Measurements from ENCODE around the gene TPGS2. TPM values are rescaled to one million over a fixed set of nuclear protein-coding genes. Genes with fewer than 3 reads are reported as not detected.
"Not testable (repeated sequence)": the region's sequence is repeated elsewhere in the genome, so short reads cannot be mapped to it uniquely, and the experiment has no call there.

Gene TPGS2
- total and polyA plus RNA-seq, 2 of the 13 experiments (the other 11 are each of a cell fraction or from before 2014, with no cell fraction given): 73.3 to 137 TPM

GRCh38 chr18:36769172-36769571, 59.6 kb downstream of the TPGS2 start:
- 0 out of 5 replicates have a peak, but pooled peaks cover 0 to 14% of the 10 kb centered on the region in 2 experiments for H3K27me3 ChIP-seq (ENCODE audit: control insufficient read depth in 1 of 2, insufficient read depth in 2 of 2, low read length in 2 of 2)
- TF ChIP-seq CBX5 (CRISPR knock-in tag; IDR thresholded peaks at IDR 0.05; ENCODE audit: borderline replicate concordance) (no peak), RBFOX2 (IDR thresholded peaks at IDR 0.05; ENCODE audit: low read depth, low read length) (no peak), NAIF1 (CRISPR knock-in tag; IDR thresholded peaks at IDR 0.05; ENCODE audit: borderline replicate concordance) (no peak)
- POLR2A ChIA-PET: no interaction called here
- H3K4me1 ChIP-seq (ENCODE audit: insufficient read depth, low read length): no peaks in the 10 kb centered on the region
- intact Hi-C loops (cut with micrococcal nuclease; ENCODE audit: unreplicated experiment): loop anchor here (1.0 kb wide), 1 partner anchor 40 kb away; no protein-coding TSS in a partner anchor
- FAIRE-seq (no peak), DNase-seq (ENCODE audit: low spot score) (no peak), ATAC-seq (no peak)
- no peaks in the 10 kb centered on the region for H3K9me3 ChIP-seq (ENCODE audit: low read length)
- H3K36me3 ChIP-seq (replicated peaks in 1 of 2; ENCODE audit: control insufficient read depth in 1 of 2, insufficient read depth in 2 of 2, low read length in 2 of 2): no peaks in the 10 kb centered on the region
- BruUV-seq (replicated peaks): no TSS peak
- WGBS (ENCODE audit: low lambda C conversion rate): 62% methylated on average over 10 of the region's 10 CpGs
- CTCF ChIA-PET (ENCODE audit: low intra/inter-chr PET ratio, low total read pairs): interaction anchor here (0.8 to 1.6 kb wide), 2 partner anchors 40 to 130 kb away, joined by 3 to 12 read pairs; no protein-coding TSS in a partner anchor
- no peaks in the 10 kb centered on the region for H3K79me2 ChIP-seq (ENCODE audit: insufficient read depth, low read length)
- H3K9ac ChIP-seq (ENCODE audit: insufficient read depth, low read depth, low read length): no peak overlapping the region
- no peaks in the 10 kb centered on the region for H4K20me1 ChIP-seq (ENCODE audit: insufficient read depth, low read length)
- no peak overlapping the region for H3K4me3 ChIP-seq (replicated peaks in 1 of 3; ENCODE audit: insufficient read depth in 1 of 3, low read depth in 2 of 3, low read length in 3 of 3)
- H3K4me2 ChIP-seq (ENCODE audit: low read depth, low read length): no peak overlapping the region
- H2AFZ ChIP-seq (ENCODE audit: low read length): no peak overlapping the region
- H3K27ac ChIP-seq (ENCODE audit: extremely low read length, insufficient read depth, low read length): no peak overlapping the region
- in situ Hi-C loops (cut with HindIII; ENCODE audit: extremely low pct_ligation_motif_present, low pct_unique_long_range_greater_than_20kb): no loop called here

- no peak overlapping the region for H3K9ac ChIP-seq (ENCODE audit: insufficient read depth, low read depth, low read length)
- BruUV-seq (replicated peaks): no TSS peak
- H2AFZ ChIP-seq (ENCODE audit: low read length): no peak overlapping the region
- H3K79me2 ChIP-seq (ENCODE audit: insufficient read depth, low read length): no peaks in the 10 kb centered on the region
- intact Hi-C loops (cut with micrococcal nuclease; ENCODE audit: unreplicated experiment) (no loop called here), in situ Hi-C loops (cut with HindIII; ENCODE audit: extremely low pct_ligation_motif_present, low pct_unique_long_range_greater_than_20kb) (no loop called here)
- no peak for FAIRE-seq
- no peak overlapping the region for H3K27ac ChIP-seq (ENCODE audit: extremely low read length, insufficient read depth, low read length)
- no peaks in the 10 kb centered on the region for H4K20me1 ChIP-seq (ENCODE audit: insufficient read depth, low read length)
- H3K9me3 ChIP-seq (ENCODE audit: low read length): no peaks in the 10 kb centered on the region
- POLR2A ChIA-PET: no interaction called here
- no peaks in the 10 kb centered on the region for H3K4me1 ChIP-seq (ENCODE audit: insufficient read depth, low read length)
- 0 out of 5 replicates have a peak, but pooled peaks cover 0 to 4% of the 10 kb centered on the region in 2 experiments for H3K27me3 ChIP-seq (ENCODE audit: control insufficient read depth in 1 of 2, insufficient read depth in 2 of 2, low read length in 2 of 2)
- H3K36me3 ChIP-seq (replicated peaks in 1 of 2; ENCODE audit: control insufficient read depth in 1 of 2, insufficient read depth in 2 of 2, low read length in 2 of 2): no peaks in the 10 kb centered on the region
- no peak for ATAC-seq
- no peak overlapping the region for H3K4me3 ChIP-seq (replicated peaks in 1 of 3; ENCODE audit: insufficient read depth in 1 of 3, low read depth in 2 of 3, low read length in 3 of 3)
- WGBS (ENCODE audit: low lambda C conversion rate): 20% methylated on average over 3 of the region's 3 CpGs
- CTCF ChIA-PET (ENCODE audit: low intra/inter-chr PET ratio, low total read pairs): no interaction called here
- TF ChIP-seq ZKSCAN1 (IDR thresholded peaks at IDR 0.05; ENCODE audit: low read length) (no peak), CHD2 (IDR thresholded peaks at IDR 0.05; ENCODE audit: low read depth, low read length) (no peak), KMT2B (CRISPR knock-in tag; IDR thresholded peaks at IDR 0.05) (no peak), ZNF232 (CRISPR knock-in tag; IDR thresholded peaks at IDR 0.05; ENCODE audit: borderline replicate concordance) (no peak), ZNF414 (CRISPR knock-in tag; IDR thresholded peaks at IDR 0.05) (no peak)
- no peak overlapping the region for H3K4me2 ChIP-seq (ENCODE audit: low read depth, low read length)
- DNase-seq (ENCODE audit: low spot score): no peak
These were observed 62.0 kb downstream of the TPGS2 start for GRCh38 chr18:36766836-36767235.

- H3K79me2 ChIP-seq (ENCODE audit: insufficient read depth, low read length); H3K4me2 ChIP-seq (ENCODE audit: low read depth, low read length); H3K27me3 ChIP-seq (ENCODE audit: control insufficient read depth in 1 of 2, insufficient read depth in 2 of 2, low read length in 2 of 2); H3K27ac ChIP-seq (ENCODE audit: extremely low read length, insufficient read depth, low read length); ATAC-seq; H3K9me3 ChIP-seq (ENCODE audit: low read length); H4K20me1 ChIP-seq (ENCODE audit: insufficient read depth, low read length); H3K4me1 ChIP-seq (ENCODE audit: insufficient read depth, low read length); POLR2A ChIA-PET; in situ Hi-C loops (cut with HindIII; ENCODE audit: extremely low pct_ligation_motif_present, low pct_unique_long_range_greater_than_20kb); H3K4me3 ChIP-seq (replicated peaks in 1 of 3; ENCODE audit: insufficient read depth in 1 of 3, low read depth in 2 of 3, low read length in 3 of 3); H2AFZ ChIP-seq (ENCODE audit: low read length); H3K36me3 ChIP-seq (replicated peaks in 1 of 2; ENCODE audit: control insufficient read depth in 1 of 2, insufficient read depth in 2 of 2, low read length in 2 of 2); BruUV-seq (replicated peaks); DNase-seq (ENCODE audit: low spot score); CTCF ChIA-PET (ENCODE audit: low intra/inter-chr PET ratio, low total read pairs); intact Hi-C loops (cut with micrococcal nuclease; ENCODE audit: unreplicated experiment); FAIRE-seq; H3K9ac ChIP-seq (ENCODE audit: insufficient read depth, low read depth, low read length): not testable (repeated sequence)
- WGBS (ENCODE audit: low lambda C conversion rate): 83% methylated on average over 26 of the region's 26 CpGs
These were observed 65.8 kb downstream of the TPGS2 start for GRCh38 chr18:36762965-36763364.
